SK-N-SH (cell line): ENCODE results near the gene OR6B2. TPM values are rescaled to one million over a fixed set of nuclear protein-coding genes. Genes with fewer than 3 reads are reported as not detected.

Source experiments
- CTCF ChIA-PET: fragments of 300-600, 350-600 bp; formaldehyde crosslinking; extraction: SDS; loops from one replicate; lab custom pipeline; 2021; lab: Yijun Ruan, JAX
- POLR2A ChIA-PET: fragments of 350-600 bp; sonication (Branson Sonifier 250); formaldehyde crosslinking; extraction: SDS; loops from one replicate; lab custom pipeline; 2020; ENCODE audit warnings: antibody characterized with exemption, inconsistent platforms; lab: Yijun Ruan, JAX
- DNase-seq: peaks from one replicate; pipeline ENCODE4 v3.0.0; 2012
- H2AFZ ChIP-seq: fragments of 200-600 bp; sonication (generic); 2 replicates; pipeline ENCODE4 v1.8.1; 2016; ENCODE audit warnings: antibody characterized with exemption, mild to moderate bottlenecking, low read depth
- H3F3A ChIP-seq: fragments of 200-600 bp; sonication (generic); replicated peaks from 2 replicates; pipeline ENCODE3; 2016; ENCODE audit warnings: antibody characterized with exemption, mild to moderate bottlenecking; ENCODE audit not compliant: insufficient read depth
- H3K27ac ChIP-seq, 2 experiments: fragments of 200-500 bp in 1 of 2; fragments of 200-600 bp in 1 of 2; sonication (Bioruptor generic) in 1 of 2; sonication (generic), shearing (Covaris generic) in 1 of 2; 2 replicates each; pipeline versions ENCODE4 v1.5.1 to v1.6.1; 2014 to 2016; ENCODE audit warnings: low read depth in 2 of 2, inconsistent platforms in 1 of 2, low read length in 1 of 2, mild to moderate bottlenecking in 1 of 2, mixed read lengths in 1 of 2
- H3K27me3 ChIP-seq: fragments of 200-600 bp; sonication (generic), shearing (Covaris generic); 2 replicates; pipeline ENCODE4 v1.6.1; 2016; ENCODE audit warnings: mixed run types; ENCODE audit not compliant: insufficient read depth
- H3K36me3 ChIP-seq, 2 experiments: fragments of 200-500 bp in 1 of 2; fragments of 200-600 bp in 1 of 2; sonication (Bioruptor generic) in 1 of 2; sonication (generic) in 1 of 2; replicated peaks in 1 of 2; 2 replicates each; pipeline versions ENCODE3 to v1.5.1; 2014 to 2016; ENCODE audit warnings: low read length in 1 of 2, mild to moderate bottlenecking in 1 of 2; ENCODE audit not compliant: insufficient read depth in 2 of 2, control insufficient read depth in 1 of 2
- H3K4me1 ChIP-seq, 2 experiments: fragments of 200-500 bp in 1 of 2; fragments of 200-600 bp in 1 of 2; sonication (Bioruptor generic) in 1 of 2; sonication (generic), shearing (Covaris generic) in 1 of 2; 2 replicates each; pipeline versions ENCODE4 v1.5.1 to v1.6.1; 2014 to 2016; ENCODE audit warnings: low read depth in 1 of 2, low read length in 1 of 2, mixed run types in 1 of 2; ENCODE audit not compliant: insufficient read depth in 2 of 2, control insufficient read depth in 1 of 2
- H3K4me2 ChIP-seq: fragments of 200-600 bp; sonication (generic), shearing (Covaris generic); 2 replicates; pipeline ENCODE4 v1.6.1; 2017; ENCODE audit warnings: mixed run types
- H3K4me3 ChIP-seq, 2 experiments: fragments of 200-500 bp in 1 of 2; fragments of 200-600 bp in 1 of 2; sonication (Bioruptor generic) in 1 of 2; sonication (generic), shearing (Covaris generic) in 1 of 2; 2 replicates each; pipeline versions ENCODE4 v1.5.1 to v1.8.1; 2014 to 2016; ENCODE audit warnings: low read depth in 2 of 2, inconsistent platforms in 1 of 2, low read length in 1 of 2, mild to moderate bottlenecking in 1 of 2, mixed read lengths in 1 of 2, moderate library complexity in 1 of 2
- H3K79me2 ChIP-seq: fragments of 200-600 bp; sonication (generic); 2 replicates; pipeline ENCODE4 v1.8.1; 2017; ENCODE audit warnings: mild to moderate bottlenecking; ENCODE audit not compliant: insufficient read depth
- H3K9ac ChIP-seq: fragments of 200-600 bp; sonication (generic); 2 replicates; pipeline ENCODE4 v1.6.1; 2017; ENCODE audit warnings: mixed run types
- H3K9me2 ChIP-seq: fragments of 200-600 bp; sonication (generic); 2 replicates; pipeline ENCODE4 v1.6.1; 2017; ENCODE audit warnings: mixed run types
- H3K9me3 ChIP-seq: fragments of 200-600 bp; sonication (generic); 2 replicates; pipeline ENCODE4 v1.6.1; 2017; ENCODE audit warnings: mixed run types, mild to moderate bottlenecking, moderate library complexity
- H4K20me1 ChIP-seq: fragments of 200-600 bp; sonication (generic); 2 replicates; pipeline ENCODE4 v1.6.1; 2017; ENCODE audit warnings: mild to moderate bottlenecking, mixed run types; ENCODE audit not compliant: insufficient read depth
- CHD2 ChIP-seq: fragments of 150-350 bp; IDR thresholded peaks from 2 replicates; pipeline ENCODE4 v1.6.1; 2018; ENCODE audit warnings: low read length; ENCODE audit not compliant: partially characterized antibody
- ELF1 ChIP-seq: IDR thresholded peaks from 2 replicates; pipeline ENCODE4 v1.4.0; 2012
- EZH2phosphoT487 ChIP-seq: fragments of 200-600 bp; sonication (generic); IDR thresholded peaks from 2 replicates; pipeline ENCODE4 v1.6.1; 2017; ENCODE audit warnings: low read depth, mixed run types, mild to moderate bottlenecking, antibody characterized with exemption, moderate library complexity, borderline replicate concordance
- FOSL2 ChIP-seq: IDR thresholded peaks from 2 replicates; pipeline ENCODE4 v1.4.0; 2012; ENCODE audit warnings: low read depth, mild to moderate bottlenecking, moderate library complexity, borderline replicate concordance
- FOXJ3 ChIP-seq: sonication (generic); formaldehyde crosslinking; IDR thresholded peaks from 2 replicates; pipeline ENCODE4 v1.5.1; 2020; ENCODE audit warnings: mild to moderate bottlenecking, missing genetic modification reagents
- FOXM1 ChIP-seq: IDR thresholded peaks from 2 replicates; pipeline ENCODE4 v1.4.0; 2012; ENCODE audit warnings: low read depth, mild to moderate bottlenecking
- JUND ChIP-seq: IDR thresholded peaks from 2 replicates; pipeline ENCODE4 v1.4.0; 2012
- NFIC ChIP-seq: IDR thresholded peaks from 2 replicates; pipeline ENCODE4 v1.4.0; 2012; ENCODE audit warnings: borderline replicate concordance
- NRF1 ChIP-seq: IDR thresholded peaks from 2 replicates; pipeline ENCODE4 v1.6.1; 2012; ENCODE audit warnings: low read depth, mild to moderate bottlenecking, low read length
- POLR2AphosphoS5 ChIP-seq: IDR thresholded peaks from 2 replicates; pipeline ENCODE4 v1.6.1; 2012; ENCODE audit warnings: low read depth, low read length
- RAD21 ChIP-seq: IDR thresholded peaks from 2 replicates; pipeline ENCODE4 v1.6.1; 2012; ENCODE audit warnings: mild to moderate bottlenecking, low read length
- RCOR1 ChIP-seq: fragments of 150-350 bp; IDR thresholded peaks from 2 replicates; pipeline ENCODE4 v1.6.1; 2017; ENCODE audit warnings: antibody characterized with exemption, low read length
- RFX5 ChIP-seq: IDR thresholded peaks from 2 replicates; pipeline ENCODE4 v1.6.1; 2012; ENCODE audit warnings: mild to moderate bottlenecking, improper control_type of control experiment, low read length
- RXRA ChIP-seq: IDR thresholded peaks from 2 replicates; pipeline ENCODE4 v1.4.0; 2012; ENCODE audit warnings: low read depth, mild to moderate bottlenecking, borderline replicate concordance
- SIN3A ChIP-seq: IDR thresholded peaks from 2 replicates; pipeline ENCODE4 v1.6.1; 2012; ENCODE audit warnings: low read depth, mild to moderate bottlenecking, low read length, moderate library complexity, borderline replicate concordance
- TAF1 ChIP-seq: IDR thresholded peaks from 2 replicates; pipeline ENCODE4 v1.6.1; 2012; ENCODE audit warnings: low read depth, mild to moderate bottlenecking, low read length, moderate library complexity, borderline replicate concordance
- TCF12 ChIP-seq: IDR thresholded peaks from 2 replicates; pipeline ENCODE4 v1.4.0; 2012
- TEAD4 ChIP-seq: IDR thresholded peaks from 2 replicates; pipeline ENCODE4 v1.4.0; 2012; ENCODE audit warnings: mild to moderate bottlenecking, borderline replicate concordance; ENCODE audit not compliant: insufficient read depth
- YY1 ChIP-seq: IDR thresholded peaks from 2 replicates; pipeline ENCODE4 v1.4.0; 2012; ENCODE audit warnings: low read depth, mild to moderate bottlenecking
- WGBS: methylation state at CpG from one replicate; pipeline ENCODE4 v1.1.6; 2017; ENCODE audit warnings: low lambda C conversion rate; 5-methylcytosine and 5-hydroxymethylcytosine counted together
- polyA plus RNA-seq, 3 experiments: library from polyadenylated mRNA; depleted of rRNA; stranded (reverse); fragments of >200 nt; gene quantifications; 2 replicates each; pipeline ENCODE4 v1.2.3, GENCODE V29; 2012
- TF ChIP-seq, protein P1 (sequence below): IDR thresholded peaks from 2 replicates; pipeline ENCODE4 v1.4.0; 2012; ENCODE audit warnings: low read depth
- TF ChIP-seq, protein P2 (sequence below): IDR thresholded peaks from 2 replicates; pipeline ENCODE4 v1.6.1; 2012; ENCODE audit warnings: mild to moderate bottlenecking, low read depth, low read length, moderate library complexity

Gene OR6B2
- polyA plus RNA-seq, 1 of the 3 experiments (the other 2 are of a cell fraction), result not detected

DNA sequence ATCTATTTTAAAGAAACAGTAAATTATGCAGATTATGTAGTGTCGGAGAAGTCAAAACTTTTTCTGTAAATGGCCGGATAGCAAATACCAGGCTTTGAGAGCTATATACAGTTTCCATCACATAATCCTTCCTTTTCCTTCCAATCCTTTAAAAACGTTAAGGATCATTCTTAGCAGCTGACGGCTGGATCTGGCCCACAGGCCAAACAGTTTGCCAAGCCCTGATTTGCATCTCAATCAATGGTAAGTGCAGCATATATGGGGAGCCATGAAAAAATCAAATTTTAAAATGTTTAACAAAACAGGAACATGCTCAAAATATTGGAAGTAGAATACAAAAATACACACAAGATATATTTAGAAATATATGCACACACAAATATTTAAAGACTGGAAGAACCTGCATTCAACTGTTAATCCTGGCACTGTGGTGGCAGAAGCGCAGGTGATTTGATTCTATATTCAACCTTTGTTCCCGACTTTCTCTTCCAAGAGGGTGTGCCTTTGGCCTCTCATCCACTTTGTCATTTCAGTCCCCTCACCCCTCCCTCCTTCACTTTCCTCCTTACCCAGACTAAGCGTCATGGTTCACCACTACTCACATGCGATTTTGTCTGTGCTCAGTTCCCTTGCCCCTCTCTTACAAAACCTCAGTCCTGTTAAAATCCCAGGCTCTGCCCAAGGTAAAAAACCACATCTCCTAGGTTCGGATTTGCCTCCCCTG, 32.4 kb downstream of the OR6B2 start:
- peaks cover 28 to 67% of the 10 kb centered on the region in 2 experiments for H3K36me3 ChIP-seq
- no peak overlapping the region for H3K4me2 ChIP-seq
- H3K4me3 ChIP-seq, result no peak overlapping the region
- no peaks in the 10 kb centered on the region for H3K9me2 ChIP-seq
- TF ChIP-seq TAF1 (no peak), FOXM1 (no peak), TEAD4 (no peak), FOSL2 (no peak)
- no peaks in the 10 kb centered on the region for H4K20me1 ChIP-seq
- ChIA-PET CTCF (interaction anchor here (1.6 to 3.2 kb wide), 2 partner anchors 24 to 63 kb away, joined by 3 to 11 read pairs; no protein-coding TSS in a partner anchor), POLR2A (no interaction called here)
- WGBS, result 85% methylated on average over 9 of the region's 9 CpGs
- H3K9me3 ChIP-seq, result no peaks in the 10 kb centered on the region
- no peaks in the 10 kb centered on the region for H3F3A ChIP-seq
- H2AFZ ChIP-seq, result no peak overlapping the region
- H3K27me3 ChIP-seq, result no peaks in the 10 kb centered on the region
- H3K79me2 ChIP-seq, result no peaks in the 10 kb centered on the region
- H3K9ac ChIP-seq, result no peak overlapping the region
- DNase-seq, result no peak
- no peaks in the 10 kb centered on the region for H3K4me1 ChIP-seq
- H3K27ac ChIP-seq, result no peak overlapping the region; a peak in 1 of 4 replicates

DNA sequence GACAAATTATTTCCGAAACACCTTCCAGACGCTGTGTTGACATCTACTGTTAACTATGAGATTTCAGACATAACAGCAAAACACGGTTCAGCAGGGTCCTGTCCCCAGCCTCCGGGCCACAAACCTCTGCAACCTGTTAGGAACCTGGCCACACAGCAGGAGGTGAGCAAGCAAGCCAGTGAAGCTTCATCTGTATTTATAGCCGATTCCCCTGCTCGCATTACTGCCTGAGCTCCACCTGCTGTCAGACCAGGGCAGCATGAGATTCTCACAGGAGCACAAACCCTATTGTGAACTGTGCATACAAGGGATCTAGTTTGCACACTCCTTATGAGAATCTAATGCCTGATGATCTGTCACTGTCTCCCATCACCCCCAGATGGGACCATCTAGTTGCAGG, 36.1 kb downstream of the OR6B2 start:
- WGBS, result 93% methylated on average over 4 of the region's 6 CpGs
- Histone ChIP-seq H3K79me2 (no peaks in the 10 kb centered on the region), H3K9me3 (no peaks in the 10 kb centered on the region), H3K9me2 (no peaks in the 10 kb centered on the region), H3K4me2 (no peak overlapping the region), H4K20me1 (no peaks in the 10 kb centered on the region), H3F3A (peaks cover 6% of the 10 kb centered on the region), H3K27me3 (no peaks in the 10 kb centered on the region)
- POLR2A ChIA-PET, result no interaction called here
- no peak for DNase-seq
- CTCF ChIA-PET, result interaction anchor here (0.6 to 6.2 kb wide), 8 partner anchors 26 to 888 kb away, joined by 3 to 34 read pairs (median 4); no protein-coding TSS in a partner anchor
- TF ChIP-seq FOSL2 (no peak), NFIC (no peak), SIN3A (no peak), NRF1 (no peak), FOXJ3 (CRISPR knock-in tag) (no peak), POLR2AphosphoS5 (no peak), RAD21 (no peak), ELF1 (no peak), EZH2phosphoT487 (no peak), YY1 (no peak), CHD2 (no peak), JUND (no peak), RXRA (no peak), RFX5 (no peak), TCF12 (no peak), RCOR1 (no peak)
- TF ChIP-seq, protein P1, sequence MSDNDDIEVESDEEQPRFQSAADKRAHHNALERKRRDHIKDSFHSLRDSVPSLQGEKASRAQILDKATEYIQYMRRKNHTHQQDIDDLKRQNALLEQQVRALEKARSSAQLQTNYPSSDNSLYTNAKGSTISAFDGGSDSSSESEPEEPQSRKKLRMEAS, result no peak
- TF ChIP-seq, protein P2, sequence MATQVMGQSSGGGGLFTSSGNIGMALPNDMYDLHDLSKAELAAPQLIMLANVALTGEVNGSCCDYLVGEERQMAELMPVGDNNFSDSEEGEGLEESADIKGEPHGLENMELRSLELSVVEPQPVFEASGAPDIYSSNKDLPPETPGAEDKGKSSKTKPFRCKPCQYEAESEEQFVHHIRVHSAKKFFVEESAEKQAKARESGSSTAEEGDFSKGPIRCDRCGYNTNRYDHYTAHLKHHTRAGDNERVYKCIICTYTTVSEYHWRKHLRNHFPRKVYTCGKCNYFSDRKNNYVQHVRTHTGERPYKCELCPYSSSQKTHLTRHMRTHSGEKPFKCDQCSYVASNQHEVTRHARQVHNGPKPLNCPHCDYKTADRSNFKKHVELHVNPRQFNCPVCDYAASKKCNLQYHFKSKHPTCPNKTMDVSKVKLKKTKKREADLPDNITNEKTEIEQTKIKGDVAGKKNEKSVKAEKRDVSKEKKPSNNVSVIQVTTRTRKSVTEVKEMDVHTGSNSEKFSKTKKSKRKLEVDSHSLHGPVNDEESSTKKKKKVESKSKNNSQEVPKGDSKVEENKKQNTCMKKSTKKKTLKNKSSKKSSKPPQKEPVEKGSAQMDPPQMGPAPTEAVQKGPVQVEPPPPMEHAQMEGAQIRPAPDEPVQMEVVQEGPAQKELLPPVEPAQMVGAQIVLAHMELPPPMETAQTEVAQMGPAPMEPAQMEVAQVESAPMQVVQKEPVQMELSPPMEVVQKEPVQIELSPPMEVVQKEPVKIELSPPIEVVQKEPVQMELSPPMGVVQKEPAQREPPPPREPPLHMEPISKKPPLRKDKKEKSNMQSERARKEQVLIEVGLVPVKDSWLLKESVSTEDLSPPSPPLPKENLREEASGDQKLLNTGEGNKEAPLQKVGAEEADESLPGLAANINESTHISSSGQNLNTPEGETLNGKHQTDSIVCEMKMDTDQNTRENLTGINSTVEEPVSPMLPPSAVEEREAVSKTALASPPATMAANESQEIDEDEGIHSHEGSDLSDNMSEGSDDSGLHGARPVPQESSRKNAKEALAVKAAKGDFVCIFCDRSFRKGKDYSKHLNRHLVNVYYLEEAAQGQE, result no peak
- TF ChIP-seq, all 33 proteins: peak for 0
- no peak overlapping the region for H2AFZ ChIP-seq
- H3K9ac ChIP-seq, result no peak overlapping the region
- peaks cover 17 to 64% of the 10 kb centered on the region in 2 experiments for H3K36me3 ChIP-seq
- peaks cover 0 to 7% of the 10 kb centered on the region in 2 experiments; a peak in 1 of 4 replicates for H3K4me1 ChIP-seq
- H3K4me3 ChIP-seq, result no peak overlapping the region
- no peak overlapping the region for H3K27ac ChIP-seq
